K562 (cell line): ENCODE data around the gene ODAD3. TPM values are rescaled to one million over a fixed set of nuclear protein-coding genes. Genes with fewer than 3 reads are reported as not detected.
A peak's percentile ranks its signal among the peaks of the same experiment; 100 is the strongest.

Source experiments
- ATAC-seq: fragments of 200-7000 bp; cut with Tn5 transposase; 3 replicates; pipeline ENCODE4 v1.9.1; 2020; ENCODE audit warnings: moderate library complexity
- BruUV-seq: library from RNA; stranded (reverse); fragments of 400-500 nt; replicated peaks from 2 replicates; lab custom pipeline; 2021; lab: Mats Ljungman, UMichigan
- CTCF ChIA-PET: fragments of 300-600 bp; formaldehyde crosslinking; extraction: SDS; loops from one replicate; lab custom pipeline; 2021; ENCODE audit warnings: low intra/inter-chr PET ratio; lab: Yijun Ruan, JAX
- POLR2A ChIA-PET: fragments of 300-600, 350-650 bp; sonication (Branson Sonifier 250); formaldehyde crosslinking; extraction: SDS; loops from one replicate; lab custom pipeline; 2021; ENCODE audit warnings: antibody characterized with exemption, inconsistent platforms; lab: Yijun Ruan, JAX
- DNase-seq, 4 experiments: peaks; one replicate each; pipeline versions ENCODE4 v3.0.0 to v3.0.0-alpha.2; 2011 to 2018; ENCODE audit warnings: low spot score in 3 of 4, mixed read lengths in 3 of 4; ENCODE audit errors: extremely low read depth in 1 of 4
- FAIRE-seq: peaks from 2 replicates; lab custom pipeline; 2011; peaks lifted over from hg19 to GRCh38; lab: Jason Lieb, UNC
- H2AFZ ChIP-seq: 2 replicates; pipeline ENCODE4 v1.6.0; 2011; ENCODE audit warnings: low read depth, low read length, control low read depth, inconsistent platforms
- H3K27ac ChIP-seq: fragments of 200-600 bp; 3 replicates; pipeline ENCODE4 v1.8.0; 2011; ENCODE audit warnings: low read depth, mild to moderate bottlenecking, control low read depth, inconsistent platforms, low read length, moderate library complexity, mixed read lengths; ENCODE audit errors: extremely low read depth
- H3K27me3 ChIP-seq, 2 experiments: fragments of 300-600 bp in 1 of 2; 2 replicates in 1 of 2; 3 replicates in 1 of 2; pipeline versions ENCODE4 v1.6.0 to v1.8.0; 2011; ENCODE audit warnings: inconsistent platforms in 2 of 2, low read length in 2 of 2, mild to moderate bottlenecking in 1 of 2, mixed read lengths in 1 of 2, moderate library complexity in 1 of 2; ENCODE audit not compliant: control insufficient read depth in 2 of 2, insufficient read depth in 2 of 2
- H3K36me3 ChIP-seq: fragments of 300-600 bp; 3 replicates; pipeline ENCODE4 v1.8.0; 2011; ENCODE audit warnings: mild to moderate bottlenecking, low read length, inconsistent platforms; ENCODE audit not compliant: control insufficient read depth, insufficient read depth
- H3K4me1 ChIP-seq, 2 experiments: fragments of 200-600 bp in 1 of 2; replicated peaks in 1 of 2; 2 replicates in 1 of 2; 3 replicates in 1 of 2; pipeline versions ENCODE4 v1.5.1 to v1.8.0; 2011; ENCODE audit warnings: inconsistent platforms in 2 of 2, low read length in 2 of 2, mild to moderate bottlenecking in 1 of 2, mixed read lengths in 1 of 2, moderate library complexity in 1 of 2; ENCODE audit not compliant: control insufficient read depth in 2 of 2, insufficient read depth in 2 of 2
- H3K4me2 ChIP-seq: 2 replicates; pipeline ENCODE4 v1.6.1; 2011; ENCODE audit warnings: low read length, control low read depth, inconsistent platforms, mixed read lengths; ENCODE audit not compliant: insufficient read depth
- H3K4me3 ChIP-seq: fragments of 200-600 bp; sonication (generic), shearing (Covaris generic); 2 replicates; pipeline ENCODE4 v1.5.1; 2016; ENCODE audit warnings: control low read depth, inconsistent platforms
- H3K79me2 ChIP-seq: fragments of 200-600 bp; 3 replicates; pipeline ENCODE4 v1.8.0; 2011; ENCODE audit warnings: low read length, inconsistent platforms; ENCODE audit not compliant: control insufficient read depth, insufficient read depth
- H3K9ac ChIP-seq, 2 experiments: 2 replicates each; pipeline versions ENCODE4 v1.6.0 to v1.6.1; 2011; ENCODE audit warnings: low read depth in 2 of 2, low read length in 2 of 2, control low read depth in 1 of 2, inconsistent platforms in 1 of 2, mild to moderate bottlenecking in 1 of 2, mixed read lengths in 1 of 2; ENCODE audit not compliant: insufficient read depth in 1 of 2
- H3K9me1 ChIP-seq: one replicate; pipeline ENCODE4 v1.6.0; 2011; ENCODE audit warnings: inconsistent platforms, mild to moderate bottlenecking, low read length, moderate library complexity; ENCODE audit not compliant: control insufficient read depth, insufficient read depth
- H3K9me3 ChIP-seq: replicated peaks from 2 replicates; pipeline ENCODE4 v1.5.1; 2011; ENCODE audit warnings: low read depth, low read length, inconsistent platforms; ENCODE audit not compliant: control insufficient read depth, insufficient read depth
- H4K20me1 ChIP-seq: replicated peaks from 2 replicates; pipeline ENCODE4 v1.6.1; 2011; ENCODE audit warnings: low read length, inconsistent platforms, mixed read lengths; ENCODE audit not compliant: control insufficient read depth, insufficient read depth
- BCL6 ChIP-seq: fragments of 250-450 bp; sonication (Bioruptor Pico); IDR thresholded peaks from 2 replicates; pipeline ENCODE4 v1.4.0; 2020
- CHD2 ChIP-seq: IDR thresholded peaks from 2 replicates; pipeline ENCODE4 v1.6.1; 2011; ENCODE audit warnings: low read depth, low read length
- CREB5 ChIP-seq: fragments of 250-450 bp; sonication (Bioruptor Pico); IDR thresholded peaks from 2 replicates; pipeline ENCODE4 v1.5.0; 2020; ENCODE audit warnings: mild to moderate bottlenecking
- FOXP1 ChIP-seq: sonication (generic); formaldehyde crosslinking; IDR thresholded peaks from 2 replicates; pipeline ENCODE4 v1.8.0; 2022; ENCODE audit warnings: mild to moderate bottlenecking, missing genetic modification reagents
- HDAC3 ChIP-seq: fragments of 450-650 bp; IDR thresholded peaks from 2 replicates; pipeline ENCODE4 v1.6.1; 2018; ENCODE audit warnings: borderline replicate concordance, mild to moderate bottlenecking, moderate library complexity; ENCODE audit not compliant: partially characterized antibody
- KDM1A ChIP-seq, 2 experiments: fragments of 450-650 bp; IDR thresholded peaks; 2 replicates each; pipeline ENCODE4 v1.6.1; 2016; ENCODE audit warnings: mild to moderate bottlenecking in 2 of 2
- PATZ1 ChIP-seq: fragments of 250-450 bp; sonication (Bioruptor Pico); IDR thresholded peaks from 2 replicates; pipeline ENCODE4 v1.5.0; 2020; ENCODE audit warnings: mild to moderate bottlenecking, borderline replicate concordance
- PHF21A ChIP-seq: fragments of 450-650 bp; IDR thresholded peaks from 2 replicates; pipeline ENCODE4 v1.6.1; 2017; ENCODE audit warnings: low read depth, borderline replicate concordance
- SREBF2 ChIP-seq: sonication (generic); formaldehyde crosslinking; IDR thresholded peaks from 2 replicates; pipeline ENCODE4 v1.4.0; 2020; ENCODE audit warnings: mild to moderate bottlenecking, missing genetic modification reagents
- VEZF1 ChIP-seq: fragments of 200-800 bp; sonication (Bioruptor generic); IDR thresholded peaks from 2 replicates; pipeline ENCODE4 v1.6.1; 2017; ENCODE audit warnings: missing genetic modification characterization, missing compliant biosample characterization
- ZBTB11 ChIP-seq, 3 experiments: fragments of 200-800 bp in 1 of 3; fragments of 250-450 bp in 1 of 3; fragments of 450-650 bp in 1 of 3; sonication (Bioruptor Pico) in 1 of 3; sonication (Bioruptor generic) in 1 of 3; formaldehyde crosslinking in 1 of 3; IDR thresholded peaks; 2 replicates each; pipeline versions ENCODE4 v1.6.1 to v1.8.0; 2016 to 2022; ENCODE audit warnings: mild to moderate bottlenecking in 2 of 3, missing genetic modification characterization in 2 of 3, missing compliant biosample characterization in 1 of 3, moderate library complexity in 1 of 3
- WGBS: fragments of 100-300 bp; shearing (Covaris generic); methylation state at CpG from one replicate; pipeline ENCODE4 v1.1.6; 2016; ENCODE audit warnings: low coverage, mixed read lengths; ENCODE audit not compliant: insufficient coverage; ENCODE audit errors: missing lambda C conversion rate; 5-methylcytosine and 5-hydroxymethylcytosine counted together
- in situ Hi-C: fragments of 300-500 bp; cut with MboI; formaldehyde crosslinking; loops from 4 replicates; pipeline ENCODE4 v1.15.0; 2018; ENCODE audit warnings: inconsistent platforms, mixed read lengths
- intact Hi-C: fragments of 100-400 bp; cut with micrococcal nuclease; formaldehyde crosslinking; loops from 2 replicates; pipeline ENCODE4 v1.14.2; 2022
- polyA plus RNA-seq, 8 experiments: library from polyadenylated mRNA; depleted of rRNA in 4 of 8; stranded (reverse) in 5 of 8; unstranded in 3 of 8; fragments of >200 nt; fragmentation: Nextera tagmentation in 2 of 8; fragmentation: Illumina TruSeq in 1 of 8; extraction: Ambion mirVana in 2 of 8; extraction: Trizol in 1 of 8; gene quantifications; 2 replicates each; pipeline versions ENCODE4 v1.2.1 to v1.2.3, GENCODE V29; 2011 to 2014; ENCODE audit warnings: inconsistent platforms in 1 of 8, missing spikeins in 1 of 8
- total RNA-seq, 7 experiments: library from RNA; depleted of rRNA in 6 of 7; stranded (reverse); fragments of >200 nt in 6 of 7; fragmentation: Illumina TruSeq in 2 of 7; extraction: Trizol in 2 of 7; gene quantifications; 2 replicates each; pipeline versions ENCODE4 v1.2.1 to v1.2.3, GENCODE V29; 2011 to 2021; ENCODE audit warnings: low replicate concordance in 1 of 7

Gene ODAD3
- total and polyA plus RNA-seq, 9 of the 15 experiments (the other 6 are each of a cell fraction or from before 2014, with no cell fraction given) = 0.07 to 0.72 (median 0.14) TPM; not detected in 2

DNA sequence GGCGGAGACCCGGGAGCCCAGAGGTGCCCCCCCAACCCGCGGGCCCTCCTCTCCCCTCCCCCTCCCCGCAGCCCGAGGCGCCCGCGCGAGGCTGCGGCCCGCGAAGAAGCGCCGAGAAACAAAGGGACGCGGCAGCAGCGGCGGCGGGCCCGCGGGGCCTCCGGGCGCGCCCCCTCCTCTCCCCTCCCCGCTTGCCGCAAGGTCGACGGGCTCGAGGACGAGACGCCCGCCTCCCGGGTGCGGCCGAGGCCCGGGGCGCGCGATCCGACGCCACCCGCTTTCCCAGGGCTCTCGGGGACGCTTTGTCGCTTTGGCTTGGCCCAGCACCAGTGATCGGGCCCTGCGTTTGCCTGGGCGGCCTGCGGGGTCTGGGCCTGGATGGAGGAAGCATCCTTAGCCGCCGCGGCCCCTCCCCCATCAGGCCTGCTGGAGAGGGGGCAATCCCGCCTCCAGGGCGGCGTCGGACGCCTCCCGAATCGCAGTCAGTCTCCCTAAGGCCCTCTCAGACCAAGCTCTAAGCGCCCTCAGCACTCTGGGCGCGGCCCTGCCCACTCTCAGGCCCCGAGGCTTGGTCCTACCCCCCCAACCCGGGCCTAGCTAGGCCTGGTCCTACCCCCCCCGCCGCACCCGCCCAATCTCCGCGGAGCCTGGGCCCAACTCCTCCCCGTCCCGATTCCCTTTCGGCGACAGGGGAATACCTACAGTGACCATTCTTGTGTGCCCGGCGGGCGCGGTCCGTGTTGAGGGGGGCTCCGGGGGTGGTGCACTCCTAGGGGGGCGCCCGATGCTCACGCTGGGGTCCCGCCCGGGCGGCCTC, 45.2 kb upstream of the ODAD3 start:
- Histone ChIP-seq H3K27ac (no peak overlapping the region), H3K9ac (no peak overlapping the region), H3K36me3 (no peaks in the 10 kb centered on the region), H3K79me2 (no peaks in the 10 kb centered on the region), H4K20me1 (no peaks in the 10 kb centered on the region; the same call in 1 of the 2 replicates), H3K9me1 (no peaks in the 10 kb centered on the region), H3K27me3 (no peaks in the 10 kb centered on the region; a peak in 1 of 5 replicates), H3K9me3 (no peaks in the 10 kb centered on the region), H3K4me3 (peak overlapping the region; percentile 16; the same call in 1 of the 2 replicates), H3K4me2 (no peak overlapping the region), H3K4me1 (peaks cover 9 to 55% of the 10 kb centered on the region in 2 experiments; a peak in 4 of 5 replicates), H2AFZ (no peak overlapping the region)
- intact Hi-C loops (loop anchor here (5.0 to 10.0 kb wide), 2 partner anchors 98 to 185 kb away; partner anchors contain the start of genes EPOR and TSPAN16), in situ Hi-C loops (no loop called here)
- WGBS = 11% methylated on average over 39 of the region's 86 CpGs
- DNase-seq (peak in 1 of 4 experiments; percentile 5), ATAC-seq (peak; percentile 1; the same call in 2 of the 3 replicates), FAIRE-seq (no peak)
- ChIA-PET POLR2A (interaction anchor here (1.0 kb wide), 3 partner anchors 11 to 171 kb away, joined by 3 to 4 read pairs (median 3); partner anchors contain the start of gene ELOF1), CTCF (no interaction called here)
- BruUV-seq = no TSS peak
- 0 out of 2 replicates have a peak, but pooled peaks have one; percentile 34 for TF ChIP-seq PHF21A
- peak; percentile 41 for TF ChIP-seq VEZF1 (CRISPR knock-in tag)
- no peak for TF ChIP-seq PATZ1 (CRISPR knock-in tag)
- TF ChIP-seq FOXP1 (CRISPR knock-in tag) = 0 out of 2 replicates have a peak, but pooled peaks have one; percentile 10
- TF ChIP-seq HDAC3 = no peak
- no peak for TF ChIP-seq CHD2
- no peak for TF ChIP-seq SREBF2 (CRISPR knock-in tag)
- peak; percentile 75 to 80 for TF ChIP-seq KDM1A (IDR thresholded peaks at IDR 0.05)
- no peak for TF ChIP-seq BCL6 (CRISPR knock-in tag)
- peak in 1 of 3 experiments; percentile 14; a peak in 1 of 6 replicates for TF ChIP-seq ZBTB11 (CRISPR knock-in tag; IDR thresholded peaks at IDR 0.05)
- no peak for TF ChIP-seq CREB5 (CRISPR knock-in tag)
